Stimulated activated CD4-positive, alpha-beta T cell treated with anti-CD3 and anti-CD28 coated beads, TNF-alpha, amount 100 ng/mL, for 1 hour (primary cell): ENCODE data around the gene ZNF106.

ENCODE experiments used
- DNase-seq, 3 donors: peaks; one replicate each; pipeline ENCODE4 v3.0.0-alpha.2; 2020; ENCODE audit warnings: low read depth in 3 of 3, low spot score in 1 of 3

ZNF106 gene

GRCh38 chr15:42482701-42483100, 8.2 kb downstream of the ZNF106 start:
- no peak for DNase-seq

- DNase-seq, result no peak
Measured at GRCh38 chr15:42474827-42475226, 16.1 kb downstream of the ZNF106 start.

- no peak for DNase-seq
Measured at GRCh38 chr15:42471002-42471401, 19.9 kb downstream of the ZNF106 start.

GRCh38 chr15:42465520-42466259, 25.3 kb downstream of the ZNF106 start:
- DNase-seq, result no peak

- DNase-seq, result no peak
Measured at GRCh38 chr15:42461261-42461660, 29.7 kb downstream of the ZNF106 start.

- no peak for DNase-seq
Measured at GRCh38 chr15:42457445-42458442, 33.2 kb downstream of the ZNF106 start.

GRCh38 chr15:42456971-42457370, 34.0 kb downstream of the ZNF106 start:
- no peak for DNase-seq

GRCh38 chr15:42456531-42456930, 34.4 kb downstream of the ZNF106 start:
- DNase-seq, result no peak

- DNase-seq, result no peak
Measured at GRCh38 chr15:42453826-42454225, 37.1 kb downstream of the ZNF106 start.

GRCh38 chr15:42450425-42450790, 40.5 kb downstream of the ZNF106 start:
- DNase-seq, result no peak

GRCh38 chr15:42449770-42450424, 41.0 kb downstream of the ZNF106 start:
- DNase-seq, result no peak

- DNase-seq, result no peak
Measured at GRCh38 chr15:42448281-42448680, 42.7 kb downstream of the ZNF106 start.

- no peak for DNase-seq
Measured at GRCh38 chr15:42447599-42447998, 43.3 kb downstream of the ZNF106 start.

- DNase-seq, result no peak
Measured at GRCh38 chr15:42445551-42445950, 45.4 kb downstream of the ZNF106 start.

GRCh38 chr15:42444415-42445063, 46.4 kb downstream of the ZNF106 start:
- no peak for DNase-seq

GRCh38 chr15:42427429-42428223, 63.3 kb downstream of the ZNF106 start:
- DNase-seq, result no peak

- no peak for DNase-seq
Measured at GRCh38 chr15:42421376-42421775, 69.6 kb downstream of the ZNF106 start.

- no peak for DNase-seq
Measured at GRCh38 chr15:42419369-42419768, 71.6 kb downstream of the ZNF106 start.

- DNase-seq, result no peak
Measured at GRCh38 chr15:42413920-42414319, 77.0 kb downstream of the ZNF106 start.

GRCh38 chr15:42411884-42412283, 79.1 kb downstream of the ZNF106 start:
- no peak for DNase-seq
